B cell (primary cell): ENCODE data around the gene PIMREG. TPM values are rescaled to one million over a fixed set of nuclear protein-coding genes. Genes with fewer than 3 reads are reported as not detected.

Experiments
- ATAC-seq: fragments of 200-7000 bp; cut with Tn5 transposase; one replicate; pipeline ENCODE4 v1.10.0; 2021; ENCODE audit warnings: low read depth, mild to moderate bottlenecking, moderate number of reproducible peaks, moderate library complexity
- CTCF ChIA-PET: fragments of 350-600 bp; sonication (Branson Sonifier 250); formaldehyde crosslinking; loops from one replicate; lab custom pipeline; 2021; ENCODE audit warnings: antibody characterized with exemption, inconsistent platforms; lab: Charles Lee
- POLR2A ChIA-PET: fragments of 350-600 bp; sonication (Branson Sonifier 250); formaldehyde crosslinking; loops from one replicate; lab custom pipeline; 2021; ENCODE audit warnings: antibody characterized with exemption; lab: Charles Lee
- DNase-seq: peaks from one replicate; pipeline ENCODE4 v3.0.0; 2013
- H2AFZ ChIP-seq: 2 replicates; pipeline ENCODE4 v1.6.1; 2012; ENCODE audit warnings: mild to moderate bottlenecking, low read depth, low read length; ENCODE audit not compliant: insufficient read depth, poor library complexity, severe bottlenecking
- H3K27ac ChIP-seq, 2 donors: 1 replicate in 1 of 2; 2 replicates in 1 of 2; pipeline ENCODE4 v1.5.1; 2012 to 2013; ENCODE audit warnings: low read length in 2 of 2, mild to moderate bottlenecking in 2 of 2, moderate library complexity in 1 of 2
- H3K27me3 ChIP-seq, 4 experiments: fragments of 200-600 bp in 1 of 4; sonication (generic) in 1 of 4; replicated peaks in 1 of 4; 1 replicate in 2 of 4; 2 replicates in 2 of 4; pipeline versions ENCODE4 v1.6.1 to v1.7.0; 2013 to 2016; ENCODE audit warnings: low read length in 3 of 4, mild to moderate bottlenecking in 2 of 4, mixed read lengths in 1 of 4, moderate library complexity in 1 of 4; ENCODE audit not compliant: insufficient read depth in 4 of 4, control insufficient read depth in 3 of 4; ENCODE audit errors: control extremely low read depth in 1 of 4
- H3K36me3 ChIP-seq, 2 experiments: replicated peaks in 1 of 2; 1 replicate in 1 of 2; 2 replicates in 1 of 2; pipeline versions ENCODE4 v1.6.1 to v1.7.1; 2013; ENCODE audit warnings: low read length in 1 of 2; ENCODE audit not compliant: insufficient read depth in 2 of 2, control insufficient read depth in 1 of 2; ENCODE audit errors: control extremely low read depth in 1 of 2, extremely low read depth in 1 of 2
- H3K4me1 ChIP-seq, 2 donors: fragments of 200-600 bp in 1 of 2; sonication (generic) in 1 of 2; 1 replicate in 1 of 2; 2 replicates in 1 of 2; pipeline versions ENCODE4 v1.5.1 to v1.6.1; 2013 to 2017; ENCODE audit warnings: low read length in 2 of 2; ENCODE audit not compliant: control insufficient read depth in 2 of 2, insufficient read depth in 2 of 2
- H3K4me2 ChIP-seq: replicated peaks from 2 replicates; pipeline ENCODE3; 2012; ENCODE audit warnings: mild to moderate bottlenecking, low read depth, low read length; ENCODE audit not compliant: poor library complexity, severe bottlenecking
- H3K4me3 ChIP-seq, 5 experiments: fragments of 200-600 bp in 1 of 5; sonication (generic) in 1 of 5; 1 replicate in 3 of 5; 2 replicates in 2 of 5; pipeline versions ENCODE4 v1.5.1 to v1.7.0; 2011 to 2016; ENCODE audit warnings: low read length in 4 of 5, mild to moderate bottlenecking in 4 of 5, low read depth in 2 of 5, control low read depth in 1 of 5, moderate library complexity in 1 of 5; ENCODE audit not compliant: insufficient read depth in 1 of 5; ENCODE audit errors: control extremely low read depth in 1 of 5, extremely low read depth in 1 of 5
- H3K79me2 ChIP-seq: fragments of 200-600 bp; sonication (generic); one replicate; pipeline ENCODE4 v1.6.0; 2016; ENCODE audit warnings: low read length; ENCODE audit not compliant: control insufficient read depth, insufficient read depth
- H3K9ac ChIP-seq: fragments of 200-600 bp; sonication (generic); 2 replicates; pipeline ENCODE4 v1.6.1; 2017; ENCODE audit warnings: mild to moderate bottlenecking, low read length, moderate library complexity
- H3K9me3 ChIP-seq, 3 donors: one replicate each; pipeline versions ENCODE4 v1.6.1 to v1.7.1; 2013; ENCODE audit warnings: low read length in 2 of 3; ENCODE audit not compliant: control insufficient read depth in 2 of 3, insufficient read depth in 1 of 3; ENCODE audit errors: control extremely low read depth in 1 of 3
- H4K20me1 ChIP-seq: 2 replicates; pipeline ENCODE4 v1.6.0; 2012; ENCODE audit warnings: mild to moderate bottlenecking, low read length; ENCODE audit not compliant: insufficient read depth, control insufficient read depth, poor library complexity, severe bottlenecking
- H3K27ac Mint-ChIP-seq: one replicate; pipeline ENCODE4 v1.8.0; 2021; ENCODE audit warnings: mixed read lengths
- H3K27me3 Mint-ChIP-seq: one replicate; pipeline ENCODE4 v1.8.0; 2021; ENCODE audit warnings: mixed read lengths
- H3K4me1 Mint-ChIP-seq: one replicate; pipeline ENCODE4 v1.8.0; 2021; ENCODE audit warnings: mixed read lengths
- H3K4me3 Mint-ChIP-seq: one replicate; pipeline ENCODE4 v1.8.0; 2021; ENCODE audit warnings: mixed read lengths
- H3K9me3 Mint-ChIP-seq: one replicate; pipeline ENCODE4 v1.8.0; 2022; ENCODE audit warnings: mixed read lengths; ENCODE audit not compliant: insufficient read depth
- CTCF ChIP-seq: fragments of 200-600 bp; IDR thresholded peaks from one replicate; pipeline ENCODE4 v1.8.0; 2022; ENCODE audit warnings: antibody characterized with exemption, mild to moderate bottlenecking
- EZH2 ChIP-seq: IDR thresholded peaks from 2 replicates; pipeline ENCODE4 v1.6.1; 2012; ENCODE audit warnings: borderline replicate concordance, low read depth, mild to moderate bottlenecking, moderate library complexity, low read length; ENCODE audit not compliant: insufficient read depth, poor library complexity, severe bottlenecking
- WGBS: methylation state at CpG from one replicate; pipeline ENCODE4 v1.1.5; 2013; ENCODE audit warnings: missing lambda C conversion rate; ENCODE audit not compliant: insufficient coverage; 5-methylcytosine and 5-hydroxymethylcytosine counted together
- intact Hi-C: fragments of 100-400 bp; cut with micrococcal nuclease; formaldehyde crosslinking; loops from one replicate; pipeline ENCODE4 v1.10.0; 2022
- polyA plus RNA-seq: library from polyadenylated mRNA; depleted of rRNA; stranded (reverse); fragments of >200 nt; gene quantifications from 2 replicates; pipeline ENCODE4 v1.2.3, GENCODE V29; 2012
- total RNA-seq, 2 donors: library from RNA; stranded (reverse); fragments of 120-200 nt in 1 of 2; gene quantifications; 1 replicate in 1 of 2; 2 replicates in 1 of 2; pipeline versions ENCODE4 v1.2.3 to v1.2.4, GENCODE V29; 2013 to 2022

Gene PIMREG
- total and polyA plus RNA-seq, 2 donors (not counting 1 experiment from before 2014, with no cell fraction given), result 0.21 TPM; not detected in 1

GRCh38 chr17:6408735-6409134 lies 35.5 kb upstream of the PIMREG start:
- no peaks in the 10 kb centered on the region for H3K4me1 Mint-ChIP-seq
- no peaks in the 10 kb centered on the region for H3K9me3 Mint-ChIP-seq
- Histone ChIP-seq H3K4me3 (no peak overlapping the region), H3K9ac (no peak overlapping the region), H4K20me1 (no peaks in the 10 kb centered on the region), H3K27ac (no peak overlapping the region), H3K4me2 (no peak overlapping the region), H2AFZ (no peak overlapping the region), H3K27me3 (peaks cover 0 to 5% (median 2%) of the 10 kb centered on the region in 4 experiments), H3K4me1 (no peaks in the 10 kb centered on the region), H3K36me3 (no peaks in the 10 kb centered on the region), H3K79me2 (no peaks in the 10 kb centered on the region), H3K9me3 (peaks cover 0 to 4% (median 0%) of the 10 kb centered on the region in 3 donors)
- no peak for TF ChIP-seq EZH2
- TF ChIP-seq CTCF, result no peak
- intact Hi-C loops, result no loop called here
- H3K27ac Mint-ChIP-seq, result no peak overlapping the region
- 86% methylated on average over 6 of the region's 10 CpGs for WGBS
- ATAC-seq, result no peak
- POLR2A ChIA-PET, result no interaction called here
- no peak overlapping the region for H3K4me3 Mint-ChIP-seq
- CTCF ChIA-PET, result interaction anchor here (1.5 kb wide), 1 partner anchor 820 kb away, joined by 3 read pairs; no protein-coding TSS in a partner anchor
- no peak for DNase-seq
- H3K27me3 Mint-ChIP-seq, result peaks cover 22% of the 10 kb centered on the region

- 90% methylated on average over 1 of the region's 1 CpG for WGBS
- Histone ChIP-seq H3K27ac (no peak overlapping the region), H3K4me1 (no peaks in the 10 kb centered on the region), H3K79me2 (no peaks in the 10 kb centered on the region), H3K36me3 (no peaks in the 10 kb centered on the region), H3K9me3 (peaks cover 0 to 4% (median 0%) of the 10 kb centered on the region in 3 donors), H3K9ac (no peak overlapping the region), H3K27me3 (peaks cover 0 to 2% (median 0%) of the 10 kb centered on the region in 4 experiments), H3K4me3 (no peak overlapping the region), H3K4me2 (no peak overlapping the region), H4K20me1 (no peaks in the 10 kb centered on the region), H2AFZ (no peak overlapping the region)
- ChIA-PET POLR2A (no interaction called here), CTCF (interaction anchor here (0.9 to 2.3 kb wide), 7 partner anchors 10 to 829 kb away, joined by 3 to 6 read pairs (median 4); partner anchors contain the start of gene NLRP1)
- no peak for TF ChIP-seq EZH2
- peak; percentile 49 for TF ChIP-seq CTCF
- intact Hi-C loops, result no loop called here
- Mint-ChIP-seq H3K27me3 (peaks cover 11% of the 10 kb centered on the region), H3K4me1 (no peaks in the 10 kb centered on the region), H3K4me3 (no peak overlapping the region), H3K9me3 (no peaks in the 10 kb centered on the region), H3K27ac (no peak overlapping the region)
- ATAC-seq, result peak; percentile 36
- no peak for DNase-seq
These were observed 31.2 kb upstream of the PIMREG start for GRCh38 chr17:6413065-6413464.
